HCEC 1CT (cell line): ENCODE measurements around the gene COL10A1.

Experiments
- DNase-seq: peaks from one replicate; pipeline ENCODE4 v3.0.0-alpha.2; 2017

COL10A1 gene

DNA sequence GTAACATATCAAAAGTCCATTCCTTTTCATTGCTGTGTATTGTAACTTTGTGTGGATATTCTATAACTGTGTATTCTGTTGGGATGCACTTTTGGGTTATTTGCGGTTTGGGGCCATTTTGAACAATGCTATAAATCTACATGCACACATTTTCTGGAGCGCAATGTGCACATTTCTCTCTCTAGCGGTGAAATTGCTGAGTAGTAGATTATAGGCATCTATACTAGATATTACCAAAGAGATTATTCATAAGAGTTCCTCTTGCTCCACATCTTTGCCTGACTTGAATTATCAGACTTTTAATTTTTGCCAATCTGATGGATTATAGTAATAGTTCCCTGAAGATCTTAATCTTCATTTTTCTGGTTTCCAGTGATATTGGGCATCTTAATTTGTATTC, 47.0 kb downstream of the COL10A1 start:
- DNase-seq: no peak

DNA sequence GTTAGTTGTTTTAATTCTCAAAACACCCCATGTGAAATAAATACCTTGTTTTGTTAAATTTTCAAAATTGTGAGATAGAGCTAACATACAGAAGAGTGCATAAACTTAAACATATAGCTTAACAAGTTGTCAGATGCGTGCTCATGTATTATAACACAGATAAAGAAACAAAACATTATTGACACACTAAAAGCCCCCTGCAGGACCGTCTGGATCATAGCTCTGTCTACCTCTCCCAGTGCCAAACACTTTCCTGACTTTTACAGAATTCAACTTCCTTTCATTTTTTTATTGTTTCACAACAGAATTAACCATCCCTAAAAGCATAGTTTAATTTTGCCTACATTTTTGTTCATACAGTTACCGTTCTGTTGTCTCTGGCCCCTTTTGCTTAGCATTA, 47.4 kb downstream of the COL10A1 start:
- DNase-seq: no peak

DNA sequence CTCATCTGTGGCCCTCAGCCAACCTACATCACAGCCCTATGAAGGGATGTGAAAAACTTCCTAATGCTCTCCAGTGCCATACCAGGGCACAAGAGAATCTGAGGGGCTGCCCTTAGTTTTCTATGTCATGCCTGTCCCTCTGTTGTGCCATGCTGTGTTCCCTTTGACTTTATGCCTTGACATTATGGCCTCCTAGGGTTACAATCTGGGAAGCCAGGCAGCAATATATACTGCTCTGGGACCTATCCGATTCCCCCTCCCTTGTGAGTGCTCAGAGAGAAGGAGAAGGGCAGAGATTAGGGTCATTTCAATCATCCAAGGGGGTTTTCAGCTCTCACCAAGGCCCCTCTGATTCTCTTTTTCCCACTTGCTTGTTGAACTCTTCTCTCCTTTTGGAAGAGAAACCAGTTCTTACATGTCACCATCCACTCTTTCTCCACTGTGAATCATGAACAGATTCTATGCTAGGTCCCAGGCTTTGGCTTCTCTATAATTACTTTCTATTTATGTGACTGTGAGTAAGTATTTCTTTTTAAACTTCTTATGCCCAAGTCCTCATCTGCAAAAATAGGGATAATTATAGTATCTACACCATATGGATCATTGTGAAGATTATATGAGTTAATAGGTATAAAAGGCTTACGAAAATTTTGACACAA, 51.1 kb downstream of the COL10A1 start:
- DNase-seq: no peak

DNA sequence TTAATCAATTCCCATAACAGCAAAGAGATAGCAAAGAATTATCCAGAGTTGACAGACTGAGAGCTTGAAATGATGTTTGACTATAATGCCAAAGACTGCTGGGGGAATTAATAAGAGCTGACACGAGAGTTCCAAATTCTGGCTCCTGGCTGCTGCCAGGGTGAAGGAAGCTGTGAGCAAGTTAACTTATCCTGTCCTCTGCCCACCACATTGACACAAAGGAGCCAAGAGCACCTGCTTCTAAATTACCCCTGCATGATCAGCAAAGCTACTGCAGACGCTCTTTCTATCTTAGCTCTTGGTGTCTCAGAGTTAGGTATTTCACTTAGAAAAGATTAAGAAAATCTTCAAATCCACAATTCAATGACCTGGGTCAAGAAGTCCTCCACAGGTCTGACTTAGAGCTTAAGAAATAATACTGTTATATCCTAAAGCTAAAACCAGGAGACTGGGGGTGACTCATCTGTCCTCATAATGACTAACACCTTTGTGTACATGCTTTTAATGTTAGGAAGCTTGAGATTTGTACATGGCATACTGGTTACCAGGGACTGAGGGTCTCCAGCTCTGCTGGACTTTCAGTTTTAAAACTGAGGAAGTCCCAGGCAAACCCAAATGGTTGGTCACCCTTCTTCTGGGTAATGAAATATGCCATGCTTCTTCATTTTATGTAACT, 52.0 kb downstream of the COL10A1 start:
- peak; percentile 83 for DNase-seq

DNA sequence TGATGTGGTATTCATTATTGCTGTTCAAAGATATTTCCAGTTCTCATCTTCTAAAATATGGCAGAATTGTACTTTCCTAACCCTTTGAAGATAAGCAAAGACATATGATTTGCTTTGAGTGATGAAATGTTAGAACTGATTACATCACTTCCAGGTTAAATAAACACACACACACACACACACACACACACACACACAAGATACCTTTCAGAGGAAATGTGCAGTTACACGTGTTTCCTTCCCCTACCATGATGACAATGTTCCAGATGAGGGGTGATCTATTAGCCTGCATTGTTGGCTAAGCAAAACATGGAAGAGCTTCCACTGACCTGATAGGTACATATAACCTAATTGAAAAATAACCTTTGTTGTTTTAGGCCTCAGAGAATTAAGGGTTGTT, 53.6 kb downstream of the COL10A1 start:
- no peak for DNase-seq

DNA sequence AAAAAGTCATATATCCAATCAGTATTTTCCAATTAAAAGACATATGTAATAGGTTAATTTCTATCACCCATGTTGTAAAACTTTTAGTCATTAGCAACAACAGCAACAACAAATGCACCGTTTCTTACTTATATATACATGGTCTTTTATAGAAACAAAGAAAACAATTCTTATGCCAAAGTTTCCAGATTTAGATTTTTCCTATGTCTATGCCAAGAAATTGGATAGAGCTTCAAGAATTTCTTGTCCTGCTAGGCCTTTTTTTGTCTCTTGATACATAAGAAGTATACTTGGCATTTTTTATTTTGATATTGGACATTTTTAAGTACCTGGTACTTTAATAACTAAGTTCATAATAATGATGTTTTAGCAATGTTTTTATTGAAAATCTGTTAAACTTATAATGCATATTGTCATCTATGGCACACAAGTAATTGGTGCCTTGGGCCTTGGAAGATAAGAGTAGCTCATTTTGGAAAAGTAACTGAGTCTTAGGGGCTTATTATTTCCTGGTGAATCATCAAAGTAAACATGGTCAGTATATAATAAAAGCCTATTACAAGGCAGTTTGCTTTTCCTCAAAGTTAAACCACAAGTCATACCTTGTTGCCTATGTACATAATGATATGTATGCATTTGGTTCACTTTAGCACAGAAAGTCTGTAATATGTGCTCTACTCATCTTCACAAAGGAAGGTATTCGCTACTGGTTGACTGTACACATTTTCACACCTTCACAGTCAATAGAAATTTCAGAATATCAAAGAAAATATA, 55.1 kb downstream of the COL10A1 start:
- no peak for DNase-seq

DNA sequence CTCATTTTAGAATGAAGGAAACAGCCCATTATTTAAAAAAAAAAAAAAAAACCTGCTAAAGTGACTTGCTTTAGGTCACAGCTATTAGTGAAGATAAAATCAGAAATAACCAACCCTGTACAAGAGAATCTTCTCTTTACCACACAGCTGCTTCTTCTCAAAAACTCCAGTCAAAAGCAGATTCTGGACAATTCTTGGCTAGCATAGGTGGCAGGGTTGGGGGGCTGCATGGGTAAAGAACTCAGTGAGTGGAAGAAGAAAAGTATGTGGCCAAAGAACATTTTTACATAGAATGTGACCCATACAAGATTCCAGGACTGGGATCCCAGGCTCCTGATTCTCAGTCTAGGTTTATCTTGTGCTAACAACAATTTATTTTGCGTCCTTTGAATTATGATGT, 55.8 kb downstream of the COL10A1 start:
- DNase-seq: no peak
